IPS-18c (cell line): ENCODE data around the gene LMX1B.

Source experiments
- H3K4me3 ChIP-seq: 2 replicates; pipeline ENCODE4 v1.7.0; 2013; ENCODE audit warnings: low read depth, mild to moderate bottlenecking, low read length, moderate library complexity; ENCODE audit not compliant: insufficient read depth
- H3K9me3 ChIP-seq: one replicate; pipeline ENCODE4 v1.6.1; 2013; ENCODE audit warnings: mild to moderate bottlenecking, low read length, moderate library complexity; ENCODE audit not compliant: control insufficient read depth, insufficient read depth

The LMX1B gene

DNA sequence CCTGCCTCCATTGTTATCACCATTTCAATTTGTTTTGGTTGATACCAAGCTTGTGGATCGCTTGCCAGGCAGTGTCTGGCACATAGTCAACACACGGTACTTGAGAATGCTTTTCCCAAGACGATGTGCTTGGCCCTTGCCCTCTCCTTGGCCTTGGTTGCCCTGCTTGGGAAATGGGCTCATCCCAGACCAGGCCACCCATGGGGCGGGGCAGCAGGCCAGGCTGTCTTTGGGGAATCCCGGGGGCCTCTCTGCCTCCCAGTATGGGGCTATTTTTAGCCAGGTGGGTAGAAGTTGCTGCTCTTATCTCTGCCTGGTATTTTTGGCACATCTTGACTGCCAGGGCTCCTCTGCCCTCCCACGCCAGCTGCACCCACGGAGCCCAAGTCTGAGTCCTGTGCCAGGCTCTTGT lies 49.9 kb downstream of the LMX1B start:
- H3K9me3 ChIP-seq: peaks cover 3% of the 10 kb centered on the region
- no peak overlapping the region for H3K4me3 ChIP-seq

DNA sequence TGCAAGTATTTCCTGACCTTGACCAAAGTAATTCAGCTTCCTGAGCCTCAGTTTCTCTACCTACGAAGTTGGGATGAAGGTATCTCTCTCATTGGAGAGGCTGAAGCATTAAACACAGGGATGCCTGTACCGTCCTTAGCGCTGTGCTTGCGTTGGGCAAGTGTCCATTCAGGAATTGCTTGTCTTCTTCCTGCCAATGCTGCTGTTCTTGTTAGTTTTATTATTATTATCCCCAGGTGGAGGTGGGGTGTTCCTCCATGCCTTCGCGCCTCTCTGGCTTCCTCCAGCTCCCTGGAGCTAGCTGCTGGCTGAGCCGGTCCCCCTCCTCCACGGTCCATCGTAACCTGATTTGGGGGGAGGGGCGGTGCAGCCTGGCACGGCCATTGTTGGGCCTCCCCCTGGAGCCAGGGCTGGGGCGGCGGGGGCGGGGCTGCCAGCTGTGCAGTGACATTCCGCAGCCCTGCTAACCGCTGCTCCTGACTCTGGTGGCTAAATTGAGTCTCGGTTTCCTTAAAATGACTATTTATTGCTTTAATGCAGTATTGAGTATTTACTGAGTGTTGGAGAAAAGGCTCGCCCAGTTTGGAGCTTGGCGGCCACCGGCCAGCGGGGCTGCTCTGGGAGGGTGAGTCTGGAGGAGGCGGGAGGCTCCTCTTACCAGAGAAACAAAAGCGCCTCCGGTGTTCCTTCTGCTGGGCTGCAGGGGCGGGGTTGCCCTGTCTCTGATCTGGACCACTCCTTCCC lies 51.3 kb downstream of the LMX1B start:
- Histone ChIP-seq H3K4me3 (peak overlapping the region; percentile 40), H3K9me3 (peaks cover 3% of the 10 kb centered on the region)

GRCh38 chr9:126665644-126666035 lies 51.9 kb downstream of the LMX1B start:
- Histone ChIP-seq H3K9me3 (peaks cover 3% of the 10 kb centered on the region), H3K4me3 (peak overlapping the region; percentile 40)

- Histone ChIP-seq H3K9me3 (peaks cover 3% of the 10 kb centered on the region), H3K4me3 (no peak overlapping the region)
These were observed 52.6 kb downstream of the LMX1B start for GRCh38 chr9:126666155-126666803.

DNA sequence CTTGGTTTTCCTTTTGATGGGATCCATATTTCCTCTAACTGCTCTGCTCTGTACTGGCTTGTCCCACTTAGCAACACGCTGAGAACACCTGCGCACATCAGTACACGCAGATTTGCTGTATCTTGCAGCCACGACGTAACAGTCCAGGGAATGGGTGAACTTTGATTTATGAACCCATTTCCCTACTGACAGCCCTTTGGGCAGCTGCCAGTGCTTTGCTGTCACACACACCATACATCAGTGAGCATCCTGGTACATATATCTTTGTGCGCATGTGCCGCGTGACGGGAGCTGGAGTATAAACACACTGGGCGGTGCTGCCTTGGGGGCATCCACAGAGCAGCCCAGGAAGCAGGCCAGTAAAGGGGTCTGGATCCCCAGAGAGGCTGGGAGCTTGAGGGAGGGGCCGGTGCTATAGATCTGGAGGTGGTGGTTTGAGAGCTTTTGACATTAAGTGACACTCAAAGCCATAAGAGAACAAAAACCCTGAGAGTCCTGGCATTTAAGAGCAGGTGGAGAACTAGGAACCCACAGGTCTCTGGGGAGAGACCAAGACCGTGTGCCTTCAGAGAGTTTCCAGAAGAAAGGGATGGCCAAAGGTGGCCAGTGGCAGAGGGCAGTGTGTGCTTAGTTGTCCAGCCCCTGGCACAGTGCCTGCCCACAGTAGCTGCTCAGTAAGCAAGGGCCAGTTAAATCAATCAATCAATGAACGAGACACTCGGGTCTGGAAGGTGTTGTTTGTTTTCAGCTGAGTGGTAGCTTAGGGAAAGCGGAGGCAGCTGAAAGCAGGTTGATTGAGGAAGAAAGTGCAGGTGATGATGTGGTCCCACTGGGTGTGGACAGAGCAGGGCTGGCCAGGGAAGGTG lies 53.7 kb downstream of the LMX1B start:
- Histone ChIP-seq H3K9me3 (no peaks in the 10 kb centered on the region), H3K4me3 (no peak overlapping the region)

GRCh38 chr9:126668058-126668457 lies 54.3 kb downstream of the LMX1B start:
- H3K9me3 ChIP-seq: no peaks in the 10 kb centered on the region
- H3K4me3 ChIP-seq: no peak overlapping the region

- Histone ChIP-seq H3K4me3 (no peak overlapping the region), H3K9me3 (no peaks in the 10 kb centered on the region)
These were observed 55.4 kb downstream of the LMX1B start for GRCh38 chr9:126669108-126669507.

GRCh38 chr9:126670270-126670669 lies 56.5 kb downstream of the LMX1B start:
- H3K9me3 ChIP-seq: no peaks in the 10 kb centered on the region
- H3K4me3 ChIP-seq: no peak overlapping the region

GRCh38 chr9:126671381-126671831 lies 57.7 kb downstream of the LMX1B start:
- H3K9me3 ChIP-seq: no peaks in the 10 kb centered on the region
- no peak overlapping the region for H3K4me3 ChIP-seq

GRCh38 chr9:126671983-126672382 lies 58.3 kb downstream of the LMX1B start:
- Histone ChIP-seq H3K4me3 (no peak overlapping the region), H3K9me3 (no peaks in the 10 kb centered on the region)

DNA sequence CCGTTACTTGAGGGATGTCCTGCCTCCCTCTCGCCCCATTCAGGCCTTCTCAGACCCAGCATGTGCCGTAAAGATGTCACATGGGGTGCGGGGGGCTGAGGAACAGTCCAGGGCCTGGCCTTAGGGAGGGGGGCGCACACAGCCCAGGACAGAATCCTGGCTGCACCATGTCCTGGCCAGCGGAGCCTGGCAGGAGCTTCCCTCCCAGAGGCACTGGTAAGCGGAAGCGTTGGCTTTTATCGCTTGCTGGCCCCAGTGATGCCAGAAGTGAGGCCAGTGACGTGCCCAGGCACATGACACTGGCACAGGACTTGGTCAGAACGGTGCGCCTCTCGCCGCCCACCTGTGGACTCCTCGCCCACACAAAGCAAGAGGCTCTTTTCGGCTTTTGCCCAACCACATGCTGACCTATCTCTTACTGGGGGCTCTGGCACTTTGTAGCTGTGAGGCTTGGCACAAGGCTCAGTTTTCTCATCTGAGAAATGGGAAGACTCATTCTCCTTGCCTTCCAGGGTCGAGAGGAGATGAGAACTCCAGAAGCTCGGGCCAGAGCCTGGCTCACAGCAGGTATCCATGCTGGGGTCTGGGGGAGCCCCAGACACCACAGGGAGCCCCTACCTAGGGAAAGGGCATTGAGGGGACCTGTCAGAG lies 59.0 kb downstream of the LMX1B start:
- H3K9me3 ChIP-seq: no peaks in the 10 kb centered on the region
- no peak overlapping the region for H3K4me3 ChIP-seq

DNA sequence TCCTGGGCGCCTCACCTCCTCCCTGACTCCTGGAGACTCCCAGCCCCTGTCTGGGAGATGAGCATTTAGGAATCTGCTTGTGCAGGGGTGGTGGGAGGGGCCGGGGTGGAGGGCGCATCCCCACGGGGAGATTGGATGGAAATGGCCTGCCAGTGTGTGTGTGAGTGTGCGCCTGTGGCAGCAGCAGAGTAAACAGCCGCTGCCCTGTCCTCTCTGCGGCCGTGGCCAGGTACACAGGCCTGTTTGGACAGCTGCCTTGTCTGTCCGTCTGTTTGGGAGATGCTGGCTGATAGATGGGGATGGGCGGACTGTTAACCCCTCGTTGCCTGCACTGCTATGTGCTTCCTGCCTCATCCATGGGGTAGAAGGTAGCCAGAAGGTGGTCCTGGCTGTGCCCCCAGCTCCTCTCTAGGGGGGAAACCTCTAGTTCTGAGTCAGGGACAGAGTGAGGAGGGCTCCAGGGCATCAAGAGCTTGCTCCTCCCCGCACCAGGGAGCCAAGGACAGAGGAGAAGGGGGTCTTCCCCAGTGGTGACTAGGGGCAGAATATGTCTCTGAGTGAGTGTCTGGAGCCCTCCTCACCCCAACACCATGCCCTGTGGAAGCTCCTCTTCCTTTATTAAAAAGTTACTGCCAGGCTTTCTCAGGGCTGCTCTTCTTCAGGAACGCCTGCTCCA lies 60.1 kb downstream of the LMX1B start:
- Histone ChIP-seq H3K9me3 (no peaks in the 10 kb centered on the region), H3K4me3 (peak overlapping the region; percentile 11; the same call in 1 of the 2 replicates)

- Histone ChIP-seq H3K9me3 (no peaks in the 10 kb centered on the region), H3K4me3 (no peak overlapping the region; the same call in 1 of the 2 replicates)
These were observed 60.8 kb downstream of the LMX1B start for GRCh38 chr9:126674365-126675146.

GRCh38 chr9:126675147-126675467 lies 61.4 kb downstream of the LMX1B start:
- Histone ChIP-seq H3K4me3 (no peak overlapping the region; the same call in 1 of the 2 replicates), H3K9me3 (no peaks in the 10 kb centered on the region)

DNA sequence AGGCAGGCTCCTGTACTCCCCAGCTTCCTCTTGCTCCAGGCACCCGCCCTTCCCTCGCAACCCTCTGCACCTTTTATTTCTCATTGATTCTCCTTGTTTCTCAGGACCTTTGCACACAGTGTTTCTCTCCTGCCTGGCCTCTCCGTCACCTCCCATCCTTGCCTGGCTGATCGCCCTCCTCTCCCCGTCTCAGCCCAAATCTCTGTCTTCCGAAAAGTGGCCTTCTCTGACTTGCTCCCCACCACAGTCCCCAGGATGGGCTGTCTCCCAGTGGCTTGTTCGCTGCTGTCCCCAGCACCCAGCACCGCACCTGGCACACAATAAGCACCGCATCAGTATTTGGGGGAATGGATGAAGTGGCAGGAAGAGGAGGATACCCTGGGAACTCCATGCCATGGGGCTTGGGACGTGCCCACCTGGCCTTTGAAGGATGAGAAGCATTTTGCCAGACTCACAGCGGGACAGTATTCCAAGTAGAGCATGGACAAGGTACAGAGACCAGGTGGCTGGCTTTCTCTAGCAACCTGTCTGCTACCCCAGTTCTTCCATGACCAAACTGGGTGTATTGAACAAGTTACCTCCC lies 62.5 kb downstream of the LMX1B start:
- Histone ChIP-seq H3K9me3 (no peaks in the 10 kb centered on the region), H3K4me3 (peak overlapping the region; percentile 11; the same call in 1 of the 2 replicates)

DNA sequence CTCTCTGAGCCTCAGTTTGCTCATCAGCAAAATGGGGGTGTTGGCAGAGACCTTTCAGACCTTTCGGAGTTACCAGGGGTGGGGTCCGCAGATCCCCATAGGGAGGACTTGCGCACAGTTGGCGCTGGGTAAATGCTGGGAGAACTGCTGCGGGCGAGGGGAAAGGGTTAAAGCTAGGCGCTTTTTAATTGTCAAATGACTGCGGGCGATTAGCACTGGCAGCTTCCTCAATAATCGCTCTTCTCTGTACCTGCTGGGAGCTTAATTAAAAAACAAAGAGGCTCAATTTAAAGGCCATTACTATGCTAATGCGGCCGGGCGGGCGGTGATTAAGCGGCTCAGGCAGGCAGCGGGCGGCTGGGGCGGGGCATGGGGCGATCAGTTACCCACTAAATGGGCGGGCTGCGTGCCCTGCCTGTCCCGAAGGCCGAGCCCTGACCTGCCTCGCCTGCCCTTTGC lies 63.0 kb downstream of the LMX1B start:
- Histone ChIP-seq H3K9me3 (no peaks in the 10 kb centered on the region), H3K4me3 (peak overlapping the region; percentile 31; the same call in 1 of the 2 replicates)
